ENCODE results near the gene OR8D4.

- TF ChIP-seq CTCF (conservative IDR thresholded peaks at IDR 0.05) (no peak), ZFX (IDR thresholded peaks at IDR 0.05) (no peak)
Measured at GRCh38 chr11:123943738-123944137, 41.8 kb downstream of the OR8D4 start, which contains the start of gene OR6T1.

All from C4-2B (cell line).